T follicular helper cell (primary cell): Measurements from ENCODE around the gene CRTC2.
"Not testable (repeated sequence)": the region's sequence is repeated elsewhere in the genome, so short reads cannot be mapped to it uniquely, and the experiment has no call there.

Experiments
- DNase-seq: peaks from one replicate; pipeline ENCODE4 v3.0.0-alpha.2; 2020; ENCODE audit warnings: low read depth
- total RNA-seq, 2 experiments: gene quantifications; one replicate each; lab custom pipeline; 2026; lab: John Stamatoyannopoulos, UW

Gene CRTC2
- 22.5 to 46.4 reads per million in 2 experiments for total RNA-seq

- peak; percentile 97 for DNase-seq
Measured at GRCh38 chr1:153958111-153958960, at the start of gene CRTC2. TSS of gene CRTC2 (minus strand) at chr1:153958612. CDS start at chr1:153958497, 115 bp downstream.

- no peak for DNase-seq
Measured at GRCh38 chr1:154006136-154006535, 47.7 kb upstream of the CRTC2 start.

GRCh38 chr1:154000420-154000819 lies 42.0 kb upstream of the CRTC2 start:
- DNase-seq, result no peak

GRCh38 chr1:153996882-153997281 lies 38.5 kb upstream of the CRTC2 start:
- not testable (repeated sequence) for DNase-seq

GRCh38 chr1:153995640-153996039 lies 37.2 kb upstream of the CRTC2 start:
- DNase-seq, result no peak

GRCh38 chr1:153995202-153995601 lies 36.8 kb upstream of the CRTC2 start:
- DNase-seq, result no peak

- no peak for DNase-seq
Measured at GRCh38 chr1:153991806-153992205, 33.4 kb upstream of the CRTC2 start.

- DNase-seq, result no peak
Measured at GRCh38 chr1:153991151-153991630, 32.8 kb upstream of the CRTC2 start.

GRCh38 chr1:153990468-153991150 lies 32.2 kb upstream of the CRTC2 start, which contains the start of gene RPS27:
TSS of gene RPS27 (plus strand) at chr1:153990762. CDS start at chr1:153990797, 35 bp downstream.
- peak; percentile 84 for DNase-seq

- DNase-seq, result no peak
Measured at GRCh38 chr1:153987621-153988020, 29.2 kb upstream of the CRTC2 start.

GRCh38 chr1:153985941-153986761 lies 27.7 kb upstream of the CRTC2 start, which contains the start of gene RAB13:
TSS of gene RAB13 (minus strand) at chr1:153986339. CDS start at chr1:153986236, 103 bp downstream.
- no peak for DNase-seq

GRCh38 chr1:153985341-153985912 lies 27.0 kb upstream of the CRTC2 start:
- DNase-seq, result no peak

GRCh38 chr1:153984123-153984894 lies 25.9 kb upstream of the CRTC2 start:
- DNase-seq, result no peak

- not testable (repeated sequence) for DNase-seq
Measured at GRCh38 chr1:153981735-153982134, 23.3 kb upstream of the CRTC2 start.

- DNase-seq, result not testable (repeated sequence)
Measured at GRCh38 chr1:153979091-153979490, 20.7 kb upstream of the CRTC2 start.

GRCh38 chr1:153978274-153978909 lies 20.0 kb upstream of the CRTC2 start:
- DNase-seq, result no peak

- peak; percentile 81 for DNase-seq
Measured at GRCh38 chr1:153977250-153978240, 19.1 kb upstream of the CRTC2 start, which contains the start of gene JTB. TSS of gene JTB (minus strand) at chr1:153977674. CDS start at chr1:153977252, 422 bp downstream.

- no peak for DNase-seq
Measured at GRCh38 chr1:153976819-153977249, 18.4 kb upstream of the CRTC2 start.

- DNase-seq, result no peak
Measured at GRCh38 chr1:153973525-153973924, 15.1 kb upstream of the CRTC2 start.
